HEK293 (cell line): Measurements from ENCODE around the gene LRRC8C.

Source experiments
- BCL11A ChIP-seq: fragments of 450-650 bp; formaldehyde crosslinking; IDR thresholded peaks from 2 replicates; pipeline ENCODE4 v1.5.1; 2016; ENCODE audit warnings: low read depth, missing biosample characterization, missing genetic modification characterization
- GLI4 ChIP-seq: fragments of 450-650 bp; formaldehyde crosslinking; IDR thresholded peaks from 2 replicates; pipeline ENCODE4 v1.5.1; 2016; ENCODE audit warnings: missing biosample characterization, missing genetic modification characterization
- HOXA7 ChIP-seq: sonication (generic); formaldehyde crosslinking; IDR thresholded peaks from 2 replicates; pipeline ENCODE4 v1.8.1; 2022; ENCODE audit warnings: missing genetic modification reagents, borderline replicate concordance
- KLF17 ChIP-seq: fragments of 450-650 bp; formaldehyde crosslinking; IDR thresholded peaks from 2 replicates; pipeline ENCODE4 v1.5.1; 2016; ENCODE audit warnings: missing biosample characterization, missing genetic modification characterization
- MEIS1 ChIP-seq: sonication (generic); formaldehyde crosslinking; IDR thresholded peaks from 2 replicates; pipeline ENCODE4 v1.8.1; 2022; ENCODE audit warnings: missing genetic modification reagents, mild to moderate bottlenecking, borderline replicate concordance
- PRDM10 ChIP-seq: fragments of 450-650 bp; formaldehyde crosslinking; IDR thresholded peaks from 2 replicates; pipeline ENCODE4 v1.5.1; 2016; ENCODE audit warnings: missing biosample characterization, missing genetic modification characterization
- SALL2 ChIP-seq: fragments of 450-650 bp; formaldehyde crosslinking; IDR thresholded peaks from 2 replicates; pipeline ENCODE4 v1.5.0; 2017; ENCODE audit warnings: missing biosample characterization, mild to moderate bottlenecking, missing genetic modification characterization, borderline replicate concordance
- SP2 ChIP-seq: fragments of 450-650 bp; formaldehyde crosslinking; IDR thresholded peaks from 2 replicates; pipeline ENCODE4 v1.5.1; 2016; ENCODE audit warnings: missing biosample characterization, missing genetic modification characterization
- SP3 ChIP-seq: fragments of 450-650 bp; formaldehyde crosslinking; IDR thresholded peaks from 2 replicates; pipeline ENCODE4 v1.5.1; 2016; ENCODE audit warnings: missing biosample characterization, missing genetic modification characterization
- YY1 ChIP-seq: fragments of 450-650 bp; formaldehyde crosslinking; IDR thresholded peaks from 2 replicates; pipeline ENCODE4 v1.5.1; 2018; ENCODE audit warnings: missing biosample characterization, missing genetic modification characterization
- ZBTB48 ChIP-seq: fragments of 450-650 bp; formaldehyde crosslinking; IDR thresholded peaks from 2 replicates; pipeline ENCODE4 v1.5.1; 2016; ENCODE audit warnings: missing biosample characterization, missing genetic modification characterization
- ZFP3 ChIP-seq: fragments of 450-650 bp; formaldehyde crosslinking; IDR thresholded peaks from 2 replicates; pipeline ENCODE4 v1.5.1; 2016; ENCODE audit warnings: low read depth, missing biosample characterization, missing genetic modification characterization
- ZFP41 ChIP-seq: fragments of 450-650 bp; formaldehyde crosslinking; IDR thresholded peaks from 2 replicates; pipeline ENCODE4 v1.5.1; 2016; ENCODE audit warnings: missing biosample characterization, missing genetic modification characterization, borderline replicate concordance
- ZNF112 ChIP-seq: fragments of 450-650 bp; formaldehyde crosslinking; IDR thresholded peaks from 2 replicates; pipeline ENCODE4 v1.5.0; 2017; ENCODE audit warnings: missing biosample characterization, missing genetic modification characterization
- ZNF132 ChIP-seq: fragments of 450-650 bp; formaldehyde crosslinking; IDR thresholded peaks from 2 replicates; pipeline ENCODE4 v1.5.1; 2017; ENCODE audit warnings: missing biosample characterization, missing genetic modification characterization, borderline replicate concordance
- ZNF175 ChIP-seq: fragments of 450-650 bp; formaldehyde crosslinking; IDR thresholded peaks from 2 replicates; pipeline ENCODE4 v1.5.1; 2016; ENCODE audit warnings: missing biosample characterization, missing genetic modification characterization
- ZNF19 ChIP-seq: fragments of 450-650 bp; formaldehyde crosslinking; IDR thresholded peaks from 2 replicates; pipeline ENCODE4; 2016; ENCODE audit warnings: missing biosample characterization, missing genetic modification characterization, low read depth
- ZNF202 ChIP-seq: fragments of 450-650 bp; formaldehyde crosslinking; IDR thresholded peaks from 2 replicates; pipeline ENCODE4 v1.5.1; 2016; ENCODE audit warnings: missing biosample characterization, missing genetic modification characterization, borderline replicate concordance
- ZNF223 ChIP-seq: fragments of 450-650 bp; formaldehyde crosslinking; IDR thresholded peaks from 2 replicates; pipeline ENCODE4 v1.5.1; 2016; ENCODE audit warnings: missing biosample characterization, missing genetic modification characterization
- ZNF280D ChIP-seq: fragments of 450-650 bp; formaldehyde crosslinking; IDR thresholded peaks from 2 replicates; pipeline ENCODE4 v1.5.1; 2016; ENCODE audit warnings: missing biosample characterization, missing genetic modification characterization
- ZNF335 ChIP-seq: fragments of 450-650 bp; formaldehyde crosslinking; conservative IDR thresholded peaks from 2 replicates; pipeline ENCODE4 v1.5.1; 2016; ENCODE audit warnings: missing biosample characterization, missing genetic modification characterization
- ZNF341 ChIP-seq: fragments of 450-650 bp; formaldehyde crosslinking; IDR thresholded peaks from 2 replicates; pipeline ENCODE4; 2016; ENCODE audit warnings: low read depth, missing biosample characterization, missing genetic modification characterization
- ZNF366 ChIP-seq: fragments of 450-650 bp; formaldehyde crosslinking; conservative IDR thresholded peaks from 2 replicates; pipeline ENCODE4 v1.5.1; 2016; ENCODE audit warnings: missing biosample characterization, missing genetic modification characterization
- ZNF426 ChIP-seq: fragments of 450-650 bp; formaldehyde crosslinking; IDR thresholded peaks from 2 replicates; pipeline ENCODE4 v1.5.1; 2017; ENCODE audit warnings: missing biosample characterization, missing genetic modification characterization, mild to moderate bottlenecking, inconsistent platforms, moderate library complexity
- ZNF433 ChIP-seq: fragments of 450-650 bp; formaldehyde crosslinking; IDR thresholded peaks from 2 replicates; pipeline ENCODE4 v1.5.1; 2016; ENCODE audit warnings: missing biosample characterization, missing genetic modification characterization, low read depth
- ZNF571 ChIP-seq: fragments of 450-650 bp; formaldehyde crosslinking; IDR thresholded peaks from 2 replicates; pipeline ENCODE4 v1.5.0; 2017; ENCODE audit warnings: missing biosample characterization, missing genetic modification characterization
- ZNF658 ChIP-seq: fragments of 450-650 bp; formaldehyde crosslinking; IDR thresholded peaks from 2 replicates; pipeline ENCODE4; 2016; ENCODE audit warnings: missing biosample characterization, missing genetic modification characterization
- ZNF704 ChIP-seq: fragments of 450-650 bp; formaldehyde crosslinking; IDR thresholded peaks from 2 replicates; pipeline ENCODE4 v1.5.1; 2016; ENCODE audit warnings: missing biosample characterization, missing genetic modification characterization
- ZNF791 ChIP-seq: fragments of 450-650 bp; formaldehyde crosslinking; IDR thresholded peaks from 2 replicates; pipeline ENCODE4 v1.5.1; 2016; ENCODE audit warnings: missing biosample characterization, missing genetic modification characterization
- ZSCAN4 ChIP-seq: fragments of 450-650 bp; formaldehyde crosslinking; IDR thresholded peaks from 2 replicates; pipeline ENCODE4 v1.5.1; 2017; ENCODE audit warnings: missing biosample characterization, missing genetic modification characterization

Gene LRRC8C

GRCh38 chr1:89631816-89632656, 884 bp upstream of the LRRC8C start (continued):
- TF ChIP-seq KLF17 (tag by site-specific recombination) (0 out of 2 replicates have a peak, but pooled peaks have one; percentile 17), ZNF132 (tag by site-specific recombination) (no peak), SALL2 (tag by site-specific recombination) (no peak), ZNF571 (tag by site-specific recombination) (no peak), ZNF202 (tag by site-specific recombination) (no peak), ZNF223 (no peak), ZBTB48 (peak; percentile 84), PRDM10 (tag by site-specific recombination) (peak; percentile 90), HOXA7 (CRISPR knock-in tag) (no peak), ZNF175 (tag by site-specific recombination) (no peak), YY1 (tag by site-specific recombination) (no peak), SP2 (tag by site-specific recombination) (peak; percentile 36; the same call in 1 of the 2 replicates), MEIS1 (no peak), GLI4 (tag by site-specific recombination) (no peak), ZNF112 (tag by site-specific recombination) (no peak), ZNF658 (no peak), ZNF335 (tag by site-specific recombination) (peak; percentile 66; the same call in 1 of the 2 replicates), ZNF19 (tag by site-specific recombination) (no peak), ZNF280D (tag by site-specific recombination) (no peak), BCL11A (no peak), SP3 (peak; percentile 57; the same call in 1 of the 2 replicates), ZNF704 (tag by site-specific recombination) (no peak), ZNF366 (tag by site-specific recombination) (peak; percentile 58), ZNF426 (tag by site-specific recombination) (no peak), ZNF791 (tag by site-specific recombination) (no peak), ZSCAN4 (tag by site-specific recombination) (no peak), ZNF433 (tag by site-specific recombination) (no peak), ZNF341 (peak; percentile 95; the same call in 1 of the 2 replicates), ZFP3 (tag by site-specific recombination) (no peak), ZFP41 (no peak)
